Ovary (tissue), 3 donors: ENCODE results near the gene MRPL12.

ENCODE experiments used
- EP300 ChIP-seq: sonication (generic); formaldehyde crosslinking; IDR thresholded peaks from one replicate; pipeline ENCODE4 v1.6.1; 2017; ENCODE audit warnings: antibody characterized with exemption
- POLR2A ChIP-seq: fragments of 450-650 bp; IDR thresholded peaks from one replicate; pipeline ENCODE4 v1.6.1; 2017; ENCODE audit warnings: antibody characterized with exemption, mild to moderate bottlenecking, moderate library complexity
- TF ChIP-seq, protein P1 (sequence below), 3 donors: fragments of 450-650 bp in 2 of 3; fragments of 200-600 bp in 1 of 3; IDR thresholded peaks; one replicate each; pipeline versions ENCODE4 v1.5.1 to v1.8.0; 2016 to 2022; ENCODE audit warnings: antibody characterized with exemption in 3 of 3, mild to moderate bottlenecking in 1 of 3
- donor health status: DM: no; HTN: no; CAD: no.

DNA sequence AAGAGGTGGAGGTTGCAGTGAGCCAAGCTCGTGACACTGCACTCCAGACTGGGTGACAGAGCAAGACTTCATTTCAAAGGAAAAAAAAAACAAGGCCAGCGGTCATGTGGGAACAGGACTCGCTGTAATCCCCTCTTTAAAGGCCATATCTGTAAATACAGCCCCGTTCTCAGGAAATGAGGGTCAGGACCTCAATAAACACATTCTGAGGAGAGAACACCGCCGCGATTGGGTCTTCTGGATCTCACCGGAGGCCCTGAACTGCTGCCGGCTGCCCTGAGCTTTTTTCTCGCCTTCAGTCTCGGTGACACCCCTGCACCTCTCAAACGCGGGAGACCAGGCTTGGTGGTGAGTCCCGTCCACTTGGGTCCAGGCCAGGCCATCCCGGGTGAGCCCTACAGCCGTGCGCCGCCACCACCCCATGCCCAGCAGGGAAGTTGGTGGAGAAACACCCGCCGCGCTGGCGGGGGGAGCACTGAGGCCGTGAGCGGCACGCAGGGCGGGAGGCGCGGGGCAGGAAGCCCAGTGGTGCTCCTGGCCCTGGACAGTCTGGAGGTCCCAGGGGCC is 37.3 kb downstream of the MRPL12 start:
- TF ChIP-seq, protein P1, sequence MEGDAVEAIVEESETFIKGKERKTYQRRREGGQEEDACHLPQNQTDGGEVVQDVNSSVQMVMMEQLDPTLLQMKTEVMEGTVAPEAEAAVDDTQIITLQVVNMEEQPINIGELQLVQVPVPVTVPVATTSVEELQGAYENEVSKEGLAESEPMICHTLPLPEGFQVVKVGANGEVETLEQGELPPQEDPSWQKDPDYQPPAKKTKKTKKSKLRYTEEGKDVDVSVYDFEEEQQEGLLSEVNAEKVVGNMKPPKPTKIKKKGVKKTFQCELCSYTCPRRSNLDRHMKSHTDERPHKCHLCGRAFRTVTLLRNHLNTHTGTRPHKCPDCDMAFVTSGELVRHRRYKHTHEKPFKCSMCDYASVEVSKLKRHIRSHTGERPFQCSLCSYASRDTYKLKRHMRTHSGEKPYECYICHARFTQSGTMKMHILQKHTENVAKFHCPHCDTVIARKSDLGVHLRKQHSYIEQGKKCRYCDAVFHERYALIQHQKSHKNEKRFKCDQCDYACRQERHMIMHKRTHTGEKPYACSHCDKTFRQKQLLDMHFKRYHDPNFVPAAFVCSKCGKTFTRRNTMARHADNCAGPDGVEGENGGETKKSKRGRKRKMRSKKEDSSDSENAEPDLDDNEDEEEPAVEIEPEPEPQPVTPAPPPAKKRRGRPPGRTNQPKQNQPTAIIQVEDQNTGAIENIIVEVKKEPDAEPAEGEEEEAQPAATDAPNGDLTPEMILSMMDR (IDR thresholded peaks at IDR 0.05) = no peak
- TF ChIP-seq EP300 (no peak), POLR2A (no peak)
